C4-2B (cell line): ENCODE results near the gene ATP7B.

Source experiments
- CTCF ChIP-seq: fragments of 450-650 bp; conservative IDR thresholded peaks from 2 replicates; pipeline ENCODE4 v1.5.1; 2017; ENCODE audit warnings: mild to moderate bottlenecking
- ZFX ChIP-seq: fragments of 450-650 bp; IDR thresholded peaks from 2 replicates; pipeline ENCODE4 v1.6.1; 2017

GRCh38 chr13:52033039-52033438, 21.8 kb upstream of the ATP7B start:
- TF ChIP-seq CTCF, result no peak
- no peak for TF ChIP-seq ZFX
